HG03521 (cell line): ENCODE measurements around the gene ADAM19.

Source experiments
- ATAC-seq: cut with Tn5 transposase; IDR thresholded peaks from one replicate; pipeline ENCODE4 v1.9.1; 2021; ENCODE audit warnings: mild to moderate bottlenecking, moderate library complexity; ENCODE audit not compliant: unreplicated experiment

The ADAM19 gene

DNA sequence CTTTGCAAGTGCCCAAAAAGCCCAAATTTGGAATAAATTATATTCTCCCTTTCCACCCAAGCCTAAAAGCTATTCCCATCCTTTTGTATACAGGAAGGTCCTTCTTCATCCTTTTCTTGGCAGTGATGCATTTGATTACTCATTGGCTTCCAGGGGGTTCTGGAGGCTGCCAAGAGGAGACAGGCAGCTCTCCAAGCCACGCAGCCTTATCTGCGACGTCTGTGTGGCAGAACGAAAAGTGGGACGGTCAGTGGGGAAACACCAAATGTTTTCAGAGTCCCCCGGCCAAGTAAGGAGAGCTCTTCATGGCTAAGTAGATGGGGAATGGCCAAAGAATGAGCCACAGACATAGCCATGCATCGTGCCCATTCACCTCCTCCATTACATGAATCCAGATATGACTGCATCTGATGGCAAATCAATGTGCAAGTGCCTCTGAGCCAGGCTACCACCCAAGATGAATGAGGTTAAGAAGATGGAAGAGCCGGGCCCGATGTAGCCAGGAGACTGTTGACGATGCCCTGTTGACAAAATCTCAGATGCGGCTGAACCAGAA is 12.1 kb downstream of the ADAM19 start:
- no peak for ATAC-seq

DNA sequence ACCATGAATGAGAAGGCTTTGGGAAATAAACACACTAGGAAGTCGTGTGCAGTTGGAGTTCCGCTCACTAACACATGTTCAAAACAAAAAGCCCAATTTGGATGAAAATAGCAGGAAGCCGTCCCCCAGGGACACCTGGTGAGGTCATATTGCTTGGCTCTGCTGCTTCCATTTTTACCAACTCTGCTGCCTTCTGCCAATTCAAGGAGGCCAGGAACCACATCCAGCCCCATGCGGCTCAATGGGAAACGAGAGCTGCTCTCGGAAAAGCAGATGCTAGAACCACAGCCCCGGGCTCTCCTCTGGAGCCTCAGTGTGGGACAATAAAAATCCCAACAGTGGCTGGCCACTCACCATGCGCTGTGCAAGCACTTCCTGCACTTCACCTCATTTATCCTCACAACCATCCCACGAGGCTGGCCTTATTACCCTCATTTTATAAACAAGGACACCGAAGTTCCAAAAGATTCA is 13.4 kb downstream of the ADAM19 start:
- no peak for ATAC-seq

DNA sequence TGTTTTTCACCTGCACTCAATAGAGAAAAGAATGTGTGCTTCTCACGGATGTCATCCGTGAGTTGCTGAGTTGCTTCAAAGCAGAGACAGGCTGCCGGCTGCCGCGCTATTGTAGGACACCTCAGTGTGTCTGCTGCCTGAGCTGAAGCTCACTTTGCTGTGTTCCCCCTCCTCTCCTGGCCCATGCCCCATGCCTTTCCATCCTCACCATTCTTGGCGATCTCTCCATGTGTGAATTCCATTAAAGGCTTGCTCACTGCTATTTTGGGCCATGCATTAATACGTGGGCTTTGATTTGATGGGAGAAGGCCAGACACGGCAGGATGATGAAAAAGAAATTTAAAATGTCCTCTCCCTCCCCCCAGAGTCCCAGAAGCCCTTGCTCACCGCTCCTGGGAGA is 14.5 kb downstream of the ADAM19 start:
- ATAC-seq, result no peak

DNA sequence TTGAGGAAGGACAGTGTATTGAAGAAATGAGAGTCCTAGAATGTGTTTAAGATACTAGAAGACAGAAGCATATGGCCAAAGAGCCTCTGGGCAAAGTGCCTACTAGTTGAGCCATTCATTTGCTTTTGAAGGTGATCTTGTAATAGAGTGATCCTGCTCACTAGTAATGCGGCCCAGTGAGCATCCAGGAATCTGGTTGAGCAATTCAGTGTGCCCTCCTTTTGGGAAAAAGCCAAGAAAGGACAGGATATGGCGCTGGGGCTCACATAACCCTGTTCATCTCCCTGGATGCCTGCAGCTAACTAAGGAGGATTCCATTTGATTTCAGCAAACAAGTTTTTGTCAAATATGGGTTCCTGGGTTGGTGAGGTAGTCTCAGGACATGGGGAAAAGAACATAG is 16.3 kb downstream of the ADAM19 start:
- ATAC-seq, result no peak

DNA sequence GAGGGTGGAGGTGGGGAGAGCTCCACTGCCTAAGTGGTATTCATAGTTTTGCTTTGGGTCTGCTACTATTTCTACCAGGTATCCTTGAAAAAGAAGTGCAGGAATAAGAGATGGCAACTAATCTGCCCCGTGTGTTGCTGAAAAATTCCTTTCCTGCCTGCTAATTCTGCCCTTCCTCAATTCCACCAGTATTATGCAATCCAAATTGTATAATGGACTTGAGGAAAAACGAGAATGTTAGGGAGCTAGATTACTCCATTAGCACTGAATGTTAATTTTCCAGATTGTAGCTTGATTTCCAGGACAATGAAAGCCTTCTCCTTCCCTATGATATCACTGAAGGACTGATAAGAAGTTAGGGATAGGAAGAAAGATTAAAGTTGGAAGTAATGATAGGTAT is 16.9 kb downstream of the ADAM19 start:
- ATAC-seq, result no peak

DNA sequence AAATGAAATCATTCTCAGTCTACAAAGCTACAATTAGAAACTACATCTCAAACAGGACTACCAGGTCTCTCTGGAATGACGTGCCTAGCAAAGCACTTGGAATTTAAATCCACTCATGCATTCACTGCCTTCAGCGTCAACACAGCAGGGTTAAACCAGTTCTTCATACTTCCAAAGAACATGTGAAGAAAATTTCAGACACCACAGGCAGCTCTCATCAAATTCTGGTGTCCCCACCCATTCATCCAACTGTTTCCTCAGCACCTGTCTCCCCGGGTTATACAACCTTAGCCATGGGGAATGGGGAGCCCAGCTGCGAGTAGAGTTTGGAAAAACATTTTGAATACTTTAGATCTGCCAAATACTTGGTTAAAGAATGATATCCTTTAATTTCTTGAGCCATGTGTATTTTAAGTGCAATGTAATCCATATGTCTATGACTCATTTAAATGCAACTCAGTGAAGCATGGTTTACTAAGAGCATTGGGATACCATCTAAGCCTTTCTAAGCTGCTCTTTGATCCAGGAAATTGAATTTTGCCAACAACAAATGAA is 17.5 kb downstream of the ADAM19 start:
- no peak for ATAC-seq

DNA sequence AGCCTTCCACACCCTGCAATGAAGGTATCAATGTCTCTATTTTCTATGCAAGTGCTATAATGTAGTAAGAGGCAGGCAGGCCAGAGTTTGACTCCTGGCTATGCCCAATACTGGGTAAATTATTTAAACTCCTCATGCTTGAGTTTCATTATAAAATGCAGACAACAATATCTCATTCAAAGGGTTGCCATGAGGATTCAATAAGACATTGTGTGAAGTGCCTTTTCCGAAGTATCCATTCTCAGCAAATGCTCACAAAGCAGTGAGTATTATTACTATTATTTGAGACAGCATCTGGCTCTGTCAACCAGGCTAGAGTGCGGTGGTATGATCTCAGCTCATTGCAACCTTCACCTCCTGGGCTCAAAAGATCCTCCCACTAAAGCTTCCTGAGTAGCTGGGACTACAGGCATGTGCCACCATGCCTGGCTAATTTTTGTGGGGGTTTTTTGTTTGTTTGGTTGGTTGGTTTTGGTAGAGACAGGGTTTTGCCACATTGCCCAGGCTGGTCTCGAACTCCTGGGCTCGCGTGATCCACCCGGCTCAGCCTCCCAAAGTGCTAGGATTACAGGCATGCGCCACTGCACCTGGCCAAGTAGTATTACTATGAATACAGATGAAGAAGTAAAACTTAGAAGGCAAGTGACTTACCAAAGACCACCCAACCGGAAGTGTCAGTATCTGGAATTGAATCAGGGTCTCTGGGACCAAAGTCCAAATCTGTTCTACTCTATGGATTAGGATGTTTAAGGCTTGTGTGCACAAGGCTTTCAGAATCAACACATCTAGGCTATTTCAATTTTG is 18.8 kb downstream of the ADAM19 start:
- ATAC-seq, result no peak

DNA sequence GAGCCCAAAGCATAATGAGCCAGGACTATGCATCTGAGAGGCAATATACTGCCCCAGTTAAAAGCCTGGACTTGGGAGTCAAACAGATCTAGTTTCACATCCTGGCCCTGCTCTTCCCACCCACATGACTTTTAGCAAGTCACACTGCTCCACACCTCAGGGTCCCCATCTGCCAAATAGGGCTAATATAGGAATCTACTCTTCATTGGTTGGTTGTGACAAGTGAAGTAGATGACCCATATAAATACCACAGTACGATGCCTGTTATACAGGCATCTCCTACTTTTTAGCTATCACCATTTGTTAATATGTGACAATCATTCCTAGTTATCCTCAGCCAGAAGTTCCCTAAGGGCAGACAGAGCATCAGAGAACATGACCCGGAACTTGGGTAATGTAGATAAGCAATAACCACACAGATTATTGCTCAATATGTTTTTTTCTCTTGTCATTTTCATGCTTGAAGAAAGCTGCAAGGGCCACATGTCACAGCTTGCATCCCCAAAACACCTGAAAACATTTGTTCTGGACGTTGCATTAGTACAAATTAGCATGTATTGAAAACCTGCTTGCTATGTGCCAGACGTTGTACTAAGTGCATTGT is 20.4 kb downstream of the ADAM19 start:
- no peak for ATAC-seq

DNA sequence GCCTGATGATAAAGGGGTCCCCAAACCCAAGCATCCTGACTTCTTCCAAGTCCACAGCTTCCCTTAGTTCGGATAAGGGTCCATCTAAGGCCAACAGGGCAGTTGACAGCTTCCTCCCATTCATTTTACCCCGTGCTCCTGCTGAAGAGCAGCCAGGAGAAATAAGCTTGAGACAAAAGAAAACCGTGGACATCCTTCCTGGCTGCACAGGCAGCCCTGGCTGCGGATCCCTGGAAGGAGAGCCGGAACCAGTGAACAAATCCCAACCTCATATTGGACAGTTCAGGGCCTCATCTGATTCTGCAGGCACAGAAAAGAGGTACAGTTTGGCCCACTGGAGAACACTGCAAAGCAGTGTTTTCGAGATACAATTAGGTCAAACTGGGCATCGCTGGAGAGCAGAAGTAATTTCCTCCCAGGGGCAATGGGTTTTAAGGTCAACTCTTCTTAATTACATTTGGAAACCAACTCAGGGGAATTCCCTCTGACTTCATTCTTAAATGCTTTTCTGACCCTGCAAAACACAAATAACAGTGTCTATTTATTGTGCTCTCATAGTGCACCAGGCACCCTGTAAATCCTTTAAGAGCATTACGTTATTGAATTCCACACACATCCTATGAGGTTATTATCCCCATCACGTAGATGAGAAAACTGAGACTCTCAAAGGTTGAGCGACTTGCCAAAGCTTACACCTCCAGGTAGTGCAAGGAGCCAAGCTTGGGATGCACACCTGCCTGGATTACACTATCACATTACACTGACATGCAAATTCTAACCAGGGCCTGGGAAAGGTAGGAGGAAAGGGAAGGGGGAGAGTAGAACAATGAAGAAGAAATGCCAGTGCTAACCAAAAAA is 21.2 kb downstream of the ADAM19 start:
- no peak for ATAC-seq

DNA sequence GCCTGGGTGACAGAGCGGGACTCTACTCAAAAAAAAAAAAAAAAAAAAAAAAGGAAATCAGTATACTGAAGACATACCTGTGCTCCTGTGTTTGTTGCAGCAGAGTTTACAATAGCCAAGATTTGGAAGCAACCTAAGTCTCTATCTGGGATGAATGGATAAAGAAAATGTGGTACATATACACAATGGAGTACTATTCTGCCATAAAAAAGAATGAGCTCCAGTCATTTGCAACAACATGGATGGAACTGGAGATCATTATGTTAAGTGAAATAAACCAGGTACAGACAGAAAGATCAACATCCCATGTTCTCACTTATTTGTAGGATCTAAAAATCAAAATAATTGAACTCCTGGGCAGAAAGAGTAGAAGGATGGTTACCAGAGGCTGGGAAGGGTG is 22.9 kb downstream of the ADAM19 start:
- ATAC-seq, result no peak

DNA sequence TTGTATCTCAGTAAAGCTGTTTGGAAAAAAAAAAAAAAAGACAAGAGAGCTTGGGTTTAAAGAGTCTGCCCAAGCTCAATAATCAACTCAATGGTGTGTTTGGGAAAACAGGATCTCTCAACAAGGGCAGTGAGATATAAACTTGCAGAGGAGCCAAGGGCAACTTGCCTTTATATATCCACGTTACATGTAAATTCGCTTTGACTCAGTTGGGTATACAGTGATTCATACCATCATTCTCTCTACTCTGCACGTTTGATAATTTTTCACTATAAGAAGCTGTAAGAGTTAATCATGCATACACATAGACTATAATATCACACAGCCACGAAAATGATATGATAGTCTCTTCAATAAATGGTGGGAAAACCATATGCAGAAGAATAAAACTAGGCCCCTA is 24.9 kb downstream of the ADAM19 start:
- ATAC-seq, result no peak

DNA sequence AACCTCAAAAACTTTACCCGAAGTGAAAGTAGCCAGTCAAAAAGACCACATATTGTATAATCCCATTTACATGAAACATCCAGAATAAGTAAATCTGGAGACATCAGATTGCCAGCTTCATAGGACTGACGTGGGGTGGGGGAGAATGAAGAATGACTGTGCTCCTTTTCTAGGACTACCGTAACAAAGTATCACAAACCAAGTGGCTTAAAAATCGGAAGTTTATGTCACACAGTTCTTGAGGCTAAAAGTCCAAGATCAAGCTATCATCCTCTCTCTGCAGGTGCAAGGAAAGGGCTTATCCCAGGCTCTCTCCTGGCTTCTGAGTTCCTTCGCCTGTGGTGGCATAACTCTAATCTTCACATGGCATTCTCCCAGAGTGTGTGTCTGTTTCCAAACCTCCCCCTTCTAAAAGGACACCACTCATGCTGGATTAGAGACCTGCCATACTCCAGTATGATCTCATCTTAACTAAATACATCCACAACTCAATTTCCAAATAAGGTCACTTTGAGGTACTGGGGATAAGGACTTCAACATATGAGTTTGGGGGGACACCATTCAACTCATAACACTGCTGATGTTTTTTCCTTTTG is 25.5 kb downstream of the ADAM19 start:
- ATAC-seq, result no peak

DNA sequence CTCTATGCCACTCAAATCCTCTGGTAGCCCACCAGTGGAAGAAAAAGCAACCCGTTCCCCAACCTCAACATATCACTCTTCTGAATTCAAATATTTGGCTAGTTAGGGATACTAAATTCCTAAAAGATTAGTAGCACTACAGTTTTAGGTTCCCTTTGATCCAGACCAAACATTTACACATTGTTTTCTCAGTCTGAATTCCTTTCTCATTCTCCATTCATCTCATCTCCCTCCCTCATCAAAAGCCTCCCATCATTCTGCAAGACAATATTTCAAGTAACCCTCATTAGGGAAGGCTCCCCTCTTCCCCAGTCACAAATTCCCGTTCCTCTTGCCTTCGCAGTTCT is 26.3 kb downstream of the ADAM19 start:
- no peak for ATAC-seq

DNA sequence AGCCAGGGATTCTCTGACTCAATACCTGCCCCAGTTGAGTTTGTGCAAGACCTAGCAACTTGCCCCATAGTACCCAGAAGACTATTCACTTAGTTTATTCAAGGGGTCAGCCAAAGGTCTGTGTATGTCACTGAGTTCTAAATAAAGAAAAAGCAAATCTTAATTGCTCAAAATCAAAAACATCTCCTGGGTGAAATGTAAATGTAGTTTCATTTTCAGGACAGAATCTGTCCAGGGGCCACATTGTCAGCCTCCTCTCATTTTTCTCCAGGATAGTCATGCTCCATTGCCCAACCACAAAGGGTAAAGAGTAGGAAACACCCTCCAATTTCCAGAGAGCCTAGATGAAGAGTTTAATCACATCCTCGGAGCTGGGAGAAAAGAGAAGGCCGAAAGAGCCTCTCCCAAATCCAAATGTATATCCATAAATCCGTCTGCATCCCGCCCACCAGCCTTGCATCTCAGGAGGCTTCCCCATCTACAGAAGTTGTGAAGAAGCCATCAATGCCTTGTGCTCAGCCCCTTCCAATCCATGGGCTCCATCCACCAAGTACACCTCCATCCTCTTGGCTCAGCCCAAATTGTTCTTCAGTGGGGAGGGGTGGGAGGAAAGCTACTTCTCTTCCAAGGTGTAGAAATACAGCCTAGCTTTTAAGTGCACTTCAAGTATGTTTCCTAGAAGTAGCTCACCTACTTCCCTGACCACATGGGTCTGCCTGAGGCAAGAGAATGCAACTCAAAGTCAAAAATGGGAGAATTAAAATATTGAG is 26.9 kb downstream of the ADAM19 start:
- ATAC-seq, result no peak

DNA sequence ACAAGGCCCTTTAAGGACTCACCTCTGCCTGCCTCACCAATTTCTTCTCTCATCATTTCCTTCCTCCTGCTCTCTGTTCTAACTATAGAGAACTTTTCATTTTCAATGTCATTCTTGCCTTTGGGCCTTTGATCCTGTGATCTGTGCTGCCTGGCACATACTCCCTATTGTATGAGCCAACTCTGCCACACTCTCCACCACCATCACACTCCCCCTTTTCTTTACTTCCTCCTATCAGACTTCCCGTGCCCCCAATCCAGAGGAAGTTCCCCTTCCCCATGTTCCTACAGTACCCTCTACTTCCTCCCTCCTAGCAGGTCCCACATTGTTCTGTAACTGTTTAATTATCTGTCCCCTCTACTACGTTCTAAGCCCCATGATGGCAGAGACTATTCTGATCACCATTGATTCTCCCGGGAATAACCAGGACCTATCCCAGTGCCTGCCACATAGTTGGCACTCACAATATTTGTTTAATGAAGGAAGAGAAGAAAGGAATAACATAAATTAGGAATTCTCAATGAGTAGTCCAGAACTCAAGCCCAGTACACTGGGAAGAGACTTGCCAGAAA is 27.5 kb downstream of the ADAM19 start:
- no peak for ATAC-seq

DNA sequence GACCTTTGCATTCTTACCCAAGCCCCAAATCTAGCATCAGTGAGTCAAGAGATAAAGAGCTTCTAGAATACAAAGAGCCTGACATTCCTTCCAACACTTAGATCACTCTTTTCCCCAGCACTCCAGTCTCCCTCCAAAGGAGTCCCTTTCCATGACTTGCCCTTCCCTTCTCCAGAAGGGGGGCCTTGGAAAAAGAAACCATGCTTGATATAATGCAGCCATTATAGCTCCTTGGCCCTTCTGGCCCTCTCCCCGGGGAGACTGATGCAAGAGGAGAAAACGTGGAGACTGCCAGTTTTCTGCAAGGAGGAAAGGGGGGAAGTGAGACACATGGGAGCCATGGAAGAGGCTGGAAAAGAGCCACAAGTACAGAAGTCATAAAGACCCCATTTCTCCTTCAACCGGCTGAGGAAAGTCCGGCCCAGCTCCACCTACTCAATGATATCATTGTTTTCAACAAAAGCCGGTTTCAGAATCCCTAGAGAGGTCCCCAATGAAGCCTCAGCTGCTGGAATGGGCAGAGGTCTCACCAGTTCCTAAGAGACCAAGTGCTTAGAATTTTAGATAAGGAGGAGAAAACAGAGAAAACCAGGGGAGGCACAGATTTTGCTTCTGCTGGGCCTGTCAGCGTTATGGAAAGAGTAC is 29.0 kb downstream of the ADAM19 start:
- no peak for ATAC-seq

DNA sequence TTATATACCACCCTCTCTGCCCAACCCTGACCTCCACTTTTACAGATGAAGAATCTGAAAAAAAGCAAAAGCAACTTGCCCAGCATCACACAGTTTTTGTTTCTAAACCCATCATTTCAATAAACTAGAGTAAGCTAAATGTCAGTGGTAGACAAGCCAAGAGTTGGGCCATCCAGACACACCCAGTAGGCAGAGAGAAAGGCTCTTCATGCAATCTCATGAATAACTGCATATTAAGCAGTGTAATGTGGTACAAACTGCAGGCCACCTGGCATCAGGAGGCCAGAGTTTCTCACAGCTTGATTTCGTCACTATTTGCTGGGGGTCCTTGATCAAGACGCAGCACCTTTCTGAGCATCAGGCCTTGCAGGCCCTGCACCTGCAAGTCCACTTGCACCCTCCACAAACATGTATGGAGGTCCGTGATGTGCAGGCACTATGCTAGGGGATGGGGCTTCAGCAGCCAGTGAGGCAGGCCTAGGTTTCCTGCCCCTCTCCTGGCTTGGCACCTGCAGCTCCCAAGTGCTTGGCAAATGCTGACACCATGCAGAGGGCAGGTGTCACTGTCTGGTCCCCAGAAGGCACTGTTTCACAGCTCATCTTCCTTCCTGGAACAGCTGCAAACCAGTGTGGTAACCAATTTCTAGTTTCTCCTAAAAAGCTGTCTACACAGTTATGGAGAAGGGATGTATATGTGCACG is 29.8 kb downstream of the ADAM19 start:
- no peak for ATAC-seq

DNA sequence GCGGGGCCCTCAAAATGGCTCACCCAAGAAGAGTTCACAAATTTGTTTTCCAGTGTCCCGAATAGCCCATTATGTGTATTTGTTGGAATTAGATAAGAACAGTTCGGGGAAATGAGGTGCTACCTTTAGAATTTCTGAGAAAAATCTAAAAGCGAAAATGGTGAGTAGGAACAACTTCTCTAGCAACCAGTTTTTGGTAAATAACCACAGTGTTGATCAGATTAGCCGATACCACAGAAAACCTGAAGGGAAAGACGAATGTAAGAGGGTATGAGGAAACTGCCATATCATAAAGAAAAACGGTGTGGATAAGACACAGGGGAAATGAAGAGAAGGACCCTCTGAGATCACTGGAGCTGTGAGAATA is 31.0 kb downstream of the ADAM19 start:
- no peak for ATAC-seq
